ENCODE data around the gene CRYL1.

The CRYL1 gene

GRCh38 chr13:20451397-20451796 lies 74.3 kb downstream of the CRYL1 start:
- Histone ChIP-seq H3K27me3 (replicated peaks; ENCODE audit: insufficient read depth, low read length) (no peaks in the 10 kb centered on the region), H3F3A (ENCODE audit: insufficient read depth, low read length) (no peaks in the 10 kb centered on the region), H2AFZ (ENCODE audit: low read length) (no peak overlapping the region), H3K79me2 (ENCODE audit: low read length) (no peaks in the 10 kb centered on the region), H3K4me2 (ENCODE audit: low read depth, low read length) (no peak overlapping the region), H3K4me3 (ENCODE audit: low read length) (no peak overlapping the region), H3K27ac (ENCODE audit: low read length) (no peak overlapping the region), H3K9ac (ENCODE audit: low read length) (no peak overlapping the region), H3K9me3 (replicated peaks; ENCODE audit: insufficient read depth, low read length) (no peaks in the 10 kb centered on the region), H4K20me1 (ENCODE audit: insufficient read depth, low read length) (no peaks in the 10 kb centered on the region), H3K36me3 (replicated peaks; ENCODE audit: insufficient read depth, low read length) (no peaks in the 10 kb centered on the region), H3K4me1 (ENCODE audit: low read length) (no peaks in the 10 kb centered on the region), H3K9me2 (replicated peaks; ENCODE audit: insufficient read depth, low read length) (no peaks in the 10 kb centered on the region)
- no peak for TF ChIP-seq EZH2phosphoT487 (IDR thresholded peaks at IDR 0.05; ENCODE audit: low read length)
- DNase-seq, result no peak

DNA sequence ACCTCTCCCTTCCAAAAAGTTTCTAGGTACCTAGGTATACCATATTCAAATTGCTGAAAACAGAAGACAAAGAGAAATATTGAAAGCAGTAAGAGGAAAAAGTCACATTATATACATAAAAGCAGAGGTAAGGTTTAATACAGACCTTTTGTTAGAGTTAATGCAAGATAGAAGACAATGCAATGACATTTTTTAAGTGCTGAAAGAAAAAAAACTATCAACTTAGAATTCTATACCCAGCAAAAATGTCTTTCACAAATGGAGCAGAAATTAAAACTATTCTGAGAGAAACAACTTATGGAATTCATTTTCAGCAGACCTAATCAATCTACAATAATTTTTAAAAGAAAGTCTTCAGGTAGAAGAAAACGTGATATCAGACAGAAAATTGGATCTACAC lies 77.2 kb downstream of the CRYL1 start:
- Histone ChIP-seq H3K36me3 (replicated peaks; ENCODE audit: insufficient read depth, low read length) (no peaks in the 10 kb centered on the region), H3K4me3 (ENCODE audit: low read length) (no peak overlapping the region), H3K27ac (ENCODE audit: low read length) (no peak overlapping the region), H3K27me3 (replicated peaks; ENCODE audit: insufficient read depth, low read length) (no peaks in the 10 kb centered on the region), H3K4me2 (ENCODE audit: low read depth, low read length) (no peak overlapping the region), H3K9me3 (replicated peaks; ENCODE audit: insufficient read depth, low read length) (no peaks in the 10 kb centered on the region), H2AFZ (ENCODE audit: low read length) (no peak overlapping the region), H3F3A (ENCODE audit: insufficient read depth, low read length) (no peaks in the 10 kb centered on the region), H4K20me1 (ENCODE audit: insufficient read depth, low read length) (no peaks in the 10 kb centered on the region), H3K9ac (ENCODE audit: low read length) (no peak overlapping the region), H3K79me2 (ENCODE audit: low read length) (no peaks in the 10 kb centered on the region), H3K9me2 (replicated peaks; ENCODE audit: insufficient read depth, low read length) (no peaks in the 10 kb centered on the region), H3K4me1 (ENCODE audit: low read length) (no peaks in the 10 kb centered on the region)
- no peak for DNase-seq
- TF ChIP-seq EZH2phosphoT487 (IDR thresholded peaks at IDR 0.05; ENCODE audit: low read length) (no peak), EZH2 (optimal IDR thresholded peaks at IDR 0.05; ENCODE audit: low read depth, low read length) (no peak)
- TF ChIP-seq, protein P1, sequence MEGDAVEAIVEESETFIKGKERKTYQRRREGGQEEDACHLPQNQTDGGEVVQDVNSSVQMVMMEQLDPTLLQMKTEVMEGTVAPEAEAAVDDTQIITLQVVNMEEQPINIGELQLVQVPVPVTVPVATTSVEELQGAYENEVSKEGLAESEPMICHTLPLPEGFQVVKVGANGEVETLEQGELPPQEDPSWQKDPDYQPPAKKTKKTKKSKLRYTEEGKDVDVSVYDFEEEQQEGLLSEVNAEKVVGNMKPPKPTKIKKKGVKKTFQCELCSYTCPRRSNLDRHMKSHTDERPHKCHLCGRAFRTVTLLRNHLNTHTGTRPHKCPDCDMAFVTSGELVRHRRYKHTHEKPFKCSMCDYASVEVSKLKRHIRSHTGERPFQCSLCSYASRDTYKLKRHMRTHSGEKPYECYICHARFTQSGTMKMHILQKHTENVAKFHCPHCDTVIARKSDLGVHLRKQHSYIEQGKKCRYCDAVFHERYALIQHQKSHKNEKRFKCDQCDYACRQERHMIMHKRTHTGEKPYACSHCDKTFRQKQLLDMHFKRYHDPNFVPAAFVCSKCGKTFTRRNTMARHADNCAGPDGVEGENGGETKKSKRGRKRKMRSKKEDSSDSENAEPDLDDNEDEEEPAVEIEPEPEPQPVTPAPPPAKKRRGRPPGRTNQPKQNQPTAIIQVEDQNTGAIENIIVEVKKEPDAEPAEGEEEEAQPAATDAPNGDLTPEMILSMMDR (IDR thresholded peaks at IDR 0.05; ENCODE audit: low read length), result no peak

- H4K20me1 ChIP-seq (ENCODE audit: insufficient read depth, low read length), result no peaks in the 10 kb centered on the region
- H3K27me3 ChIP-seq (replicated peaks; ENCODE audit: insufficient read depth, low read length), result no peaks in the 10 kb centered on the region
- no peaks in the 10 kb centered on the region for H3K36me3 ChIP-seq (replicated peaks; ENCODE audit: insufficient read depth, low read length)
- no peak overlapping the region for H3K9ac ChIP-seq (ENCODE audit: low read length)
- no peaks in the 10 kb centered on the region for H3K9me2 ChIP-seq (replicated peaks; ENCODE audit: insufficient read depth, low read length)
- no peaks in the 10 kb centered on the region for H3F3A ChIP-seq (ENCODE audit: insufficient read depth, low read length)
- H3K4me3 ChIP-seq (ENCODE audit: low read length), result no peak overlapping the region
- no peak overlapping the region for H2AFZ ChIP-seq (ENCODE audit: low read length)
- no peak for TF ChIP-seq EZH2phosphoT487 (IDR thresholded peaks at IDR 0.05; ENCODE audit: low read length)
- TF ChIP-seq, protein P1 (IDR thresholded peaks at IDR 0.05; ENCODE audit: low read length), result no peak
- no peak for TF ChIP-seq EZH2 (optimal IDR thresholded peaks at IDR 0.05; ENCODE audit: low read depth, low read length)
- no peaks in the 10 kb centered on the region for H3K9me3 ChIP-seq (replicated peaks; ENCODE audit: insufficient read depth, low read length)
- no peak for DNase-seq
- H3K4me2 ChIP-seq (ENCODE audit: low read depth, low read length), result no peak overlapping the region
- no peak overlapping the region for H3K27ac ChIP-seq (ENCODE audit: low read length)
- H3K4me1 ChIP-seq (ENCODE audit: low read length), result no peaks in the 10 kb centered on the region
- no peaks in the 10 kb centered on the region for H3K79me2 ChIP-seq (ENCODE audit: low read length)
Measured at GRCh38 chr13:20446900-20447299, 78.8 kb downstream of the CRYL1 start.

DNA sequence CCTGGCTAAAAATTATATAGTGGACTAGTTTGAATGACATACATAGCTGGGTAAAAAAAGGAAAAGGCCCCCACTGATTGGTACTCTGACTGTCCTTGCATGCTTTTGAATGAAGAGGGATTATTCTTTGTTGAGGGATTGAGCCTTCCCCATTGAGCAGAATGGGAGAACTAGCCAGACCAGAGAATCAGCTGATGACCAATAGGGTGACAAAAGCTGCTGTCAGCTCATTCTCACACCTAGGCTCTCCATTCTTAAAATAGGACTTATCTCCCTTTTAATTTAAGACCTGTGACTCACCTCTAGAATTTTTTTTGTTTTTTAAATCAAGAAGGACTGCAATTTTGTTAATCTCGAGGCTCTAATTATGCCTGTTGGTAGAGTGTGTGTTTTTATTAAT lies 79.3 kb downstream of the CRYL1 start:
- H3K9me2 ChIP-seq (replicated peaks; ENCODE audit: insufficient read depth, low read length), result no peaks in the 10 kb centered on the region
- no peak overlapping the region for H3K4me2 ChIP-seq (ENCODE audit: low read depth, low read length)
- no peak overlapping the region for H3K4me3 ChIP-seq (ENCODE audit: low read length)
- no peak overlapping the region for H2AFZ ChIP-seq (ENCODE audit: low read length)
- H4K20me1 ChIP-seq (ENCODE audit: insufficient read depth, low read length), result no peaks in the 10 kb centered on the region
- TF ChIP-seq EZH2 (optimal IDR thresholded peaks at IDR 0.05; ENCODE audit: low read depth, low read length) (no peak), EZH2phosphoT487 (IDR thresholded peaks at IDR 0.05; ENCODE audit: low read length) (no peak)
- TF ChIP-seq, protein P1 (IDR thresholded peaks at IDR 0.05; ENCODE audit: low read length), result no peak
- no peaks in the 10 kb centered on the region for H3K36me3 ChIP-seq (replicated peaks; ENCODE audit: insufficient read depth, low read length)
- H3K27ac ChIP-seq (ENCODE audit: low read length), result no peak overlapping the region
- no peaks in the 10 kb centered on the region for H3F3A ChIP-seq (ENCODE audit: insufficient read depth, low read length)
- no peak for DNase-seq
- H3K27me3 ChIP-seq (replicated peaks; ENCODE audit: insufficient read depth, low read length), result no peaks in the 10 kb centered on the region
- no peaks in the 10 kb centered on the region for H3K9me3 ChIP-seq (replicated peaks; ENCODE audit: insufficient read depth, low read length)
- H3K4me1 ChIP-seq (ENCODE audit: low read length), result no peaks in the 10 kb centered on the region
- no peaks in the 10 kb centered on the region for H3K79me2 ChIP-seq (ENCODE audit: low read length)
- H3K9ac ChIP-seq (ENCODE audit: low read length), result no peak overlapping the region

Measured in MM.1S (cell line).